ENCODE data around the gene SMIM22.
A peak's percentile ranks its signal among the peaks of the same experiment; 100 is the strongest.

Gene SMIM22

DNA sequence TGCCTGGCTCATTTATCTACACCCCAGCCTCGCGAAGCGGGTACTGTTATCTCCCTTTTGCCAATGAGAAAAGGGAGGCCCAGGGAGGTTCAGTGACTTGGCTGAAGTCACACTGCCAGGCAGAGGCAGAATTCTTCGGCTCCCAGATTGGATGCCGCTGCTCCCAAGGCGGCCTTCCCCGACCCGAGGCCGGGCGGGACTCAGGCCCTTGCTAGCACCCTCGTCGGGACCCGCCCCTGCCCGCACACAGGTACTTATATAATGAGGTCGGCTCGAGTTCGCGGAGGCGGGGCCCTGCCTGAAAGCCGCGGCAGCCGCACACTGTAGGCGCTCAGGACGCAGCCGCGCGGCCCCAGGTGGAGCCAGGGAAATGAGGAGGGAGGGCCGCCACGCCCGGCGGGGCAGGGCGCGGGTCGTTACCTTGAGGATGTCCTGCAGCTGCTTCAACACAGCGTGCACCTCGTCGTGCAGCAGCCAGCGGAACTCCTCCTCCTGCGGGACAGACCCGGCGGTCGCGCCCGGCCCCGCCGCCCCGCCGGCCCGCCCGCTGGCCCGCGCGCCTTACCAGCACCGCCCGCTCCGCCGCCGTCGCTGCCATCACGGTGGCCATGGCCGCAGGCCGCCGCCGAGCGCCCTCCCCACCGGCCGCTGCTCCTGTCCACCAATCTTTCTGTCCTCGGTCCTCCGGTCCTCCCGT lies 6.9 kb downstream of the SMIM22 start, which contains the start of gene ROGDI:
TSS of gene ROGDI (minus strand) at position 672 of the 697 bp plus-strand sequence. CDS start at position 610, 62 bp downstream.
- TF ChIP-seq, protein P1, sequence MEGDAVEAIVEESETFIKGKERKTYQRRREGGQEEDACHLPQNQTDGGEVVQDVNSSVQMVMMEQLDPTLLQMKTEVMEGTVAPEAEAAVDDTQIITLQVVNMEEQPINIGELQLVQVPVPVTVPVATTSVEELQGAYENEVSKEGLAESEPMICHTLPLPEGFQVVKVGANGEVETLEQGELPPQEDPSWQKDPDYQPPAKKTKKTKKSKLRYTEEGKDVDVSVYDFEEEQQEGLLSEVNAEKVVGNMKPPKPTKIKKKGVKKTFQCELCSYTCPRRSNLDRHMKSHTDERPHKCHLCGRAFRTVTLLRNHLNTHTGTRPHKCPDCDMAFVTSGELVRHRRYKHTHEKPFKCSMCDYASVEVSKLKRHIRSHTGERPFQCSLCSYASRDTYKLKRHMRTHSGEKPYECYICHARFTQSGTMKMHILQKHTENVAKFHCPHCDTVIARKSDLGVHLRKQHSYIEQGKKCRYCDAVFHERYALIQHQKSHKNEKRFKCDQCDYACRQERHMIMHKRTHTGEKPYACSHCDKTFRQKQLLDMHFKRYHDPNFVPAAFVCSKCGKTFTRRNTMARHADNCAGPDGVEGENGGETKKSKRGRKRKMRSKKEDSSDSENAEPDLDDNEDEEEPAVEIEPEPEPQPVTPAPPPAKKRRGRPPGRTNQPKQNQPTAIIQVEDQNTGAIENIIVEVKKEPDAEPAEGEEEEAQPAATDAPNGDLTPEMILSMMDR (IDR thresholded peaks at IDR 0.05) = no peak
- no peak for DNase-seq (ENCODE audit: low spot score)
- H3K4me3 ChIP-seq = peak within 1 kb of the TSS; percentile 89
- H3K27ac ChIP-seq = peak within 1 kb of the TSS; percentile 51 to 92

DNA sequence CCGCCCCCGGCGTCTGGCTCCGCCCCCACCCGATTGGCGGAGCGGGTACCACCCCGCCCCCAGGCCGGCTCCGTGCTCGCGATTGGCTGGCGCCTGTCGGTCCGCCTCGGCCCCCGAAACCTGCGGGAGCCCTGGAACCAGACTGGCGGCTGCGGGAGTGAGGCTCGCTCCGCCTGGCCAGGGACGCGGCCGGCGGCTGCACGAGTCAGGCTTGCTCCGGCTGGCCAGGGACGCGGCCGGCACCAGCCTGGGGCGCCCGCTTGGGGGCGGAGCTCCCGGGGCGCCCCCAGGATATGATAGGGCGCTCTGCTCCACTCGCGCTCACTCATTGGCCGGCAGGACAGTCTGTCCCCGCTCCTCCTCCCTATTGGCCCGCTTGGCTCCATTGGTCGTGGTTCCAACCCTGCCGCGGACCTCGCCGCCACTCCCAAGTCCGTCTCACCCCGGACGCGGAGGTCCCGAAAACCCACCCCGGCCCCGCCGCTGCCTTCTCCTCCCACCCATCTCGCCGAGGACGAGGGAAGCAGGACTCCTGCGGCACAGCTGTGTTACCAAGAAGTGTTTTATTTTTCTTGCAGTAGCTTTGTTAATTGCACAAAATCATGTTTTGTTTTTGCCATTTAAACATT lies 7.6 kb downstream of the SMIM22 start:
- peak; percentile 95 for DNase-seq (ENCODE audit: low spot score)
- TF ChIP-seq, protein P1 (IDR thresholded peaks at IDR 0.05) = no peak
- peak overlapping the region; percentile 51 to 92 for H3K27ac ChIP-seq
- H3K4me3 ChIP-seq = peak overlapping the region; percentile 89

DNA sequence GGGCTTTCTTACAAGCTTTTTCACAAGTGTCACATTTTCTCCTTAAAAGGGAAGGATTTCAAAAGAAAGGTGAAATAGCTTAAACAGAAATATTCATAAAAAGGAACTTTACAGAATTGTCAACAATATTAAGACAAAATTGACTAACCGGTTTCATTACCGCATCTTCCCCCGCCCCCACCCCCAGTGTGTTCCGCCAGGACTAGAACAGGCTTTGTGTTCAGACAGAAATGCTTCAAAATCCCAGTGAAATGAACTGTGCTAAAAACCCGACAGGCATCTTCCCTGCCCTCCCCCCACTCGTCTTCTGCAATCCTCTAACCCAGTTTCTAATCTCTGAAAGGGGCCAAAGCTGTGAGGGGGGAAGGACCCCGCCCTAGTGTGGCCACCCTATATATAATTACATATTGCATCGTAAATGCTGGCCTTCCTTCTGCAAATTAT lies 8.3 kb downstream of the SMIM22 start:
- no peak for DNase-seq (ENCODE audit: low spot score)
- Histone ChIP-seq H3K4me3 (peak overlapping the region; percentile 89), H3K27ac (no peak overlapping the region)
- TF ChIP-seq, protein P1 (IDR thresholded peaks at IDR 0.05) = no peak

DNA sequence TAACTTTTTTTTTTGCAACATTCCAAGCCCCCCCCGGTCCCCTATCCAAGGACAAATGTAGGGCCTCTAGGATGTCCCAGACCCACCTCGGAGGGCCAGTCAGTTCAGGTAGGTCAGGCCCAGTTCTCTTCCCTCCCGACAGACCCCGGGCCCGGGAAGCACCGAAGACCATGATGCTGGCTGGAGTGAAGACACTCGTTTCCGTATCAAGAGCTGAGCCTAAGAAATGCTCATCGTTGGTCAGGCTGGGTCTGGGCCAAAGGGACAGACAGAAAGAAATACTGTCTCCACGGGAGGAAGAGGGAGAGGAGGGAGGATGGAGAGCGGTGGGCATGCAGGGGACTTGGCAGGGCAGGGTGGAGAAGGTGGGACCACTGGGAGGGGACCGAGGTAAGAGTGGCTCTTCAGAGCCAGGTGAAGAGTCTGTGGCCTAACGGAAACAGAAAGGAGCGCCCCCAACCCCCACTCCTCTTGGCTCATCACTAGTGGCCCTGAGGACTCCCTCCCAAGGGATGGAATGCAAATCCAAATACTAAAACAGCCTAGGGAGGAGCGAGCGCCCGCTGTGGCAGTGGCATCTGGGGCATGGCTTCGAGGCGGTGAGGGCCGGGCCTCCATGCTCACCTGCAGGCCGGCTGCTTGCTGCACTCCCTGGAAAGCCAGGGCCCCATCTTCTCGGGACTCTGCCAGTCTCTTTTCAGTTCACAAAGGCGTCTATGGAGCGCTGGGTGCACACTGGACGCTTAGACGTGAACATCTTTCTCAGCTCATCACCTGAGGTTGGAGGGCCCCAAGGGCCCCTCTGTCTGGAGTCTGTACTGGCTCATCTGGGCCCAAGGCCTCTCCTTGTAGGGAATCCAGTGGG lies 9.0 kb downstream of the SMIM22 start:
- no peak for DNase-seq (ENCODE audit: low spot score)
- H3K4me3 ChIP-seq = no peak overlapping the region
- no peak overlapping the region for H3K27ac ChIP-seq
- TF ChIP-seq, protein P1 (IDR thresholded peaks at IDR 0.05) = no peak

DNA sequence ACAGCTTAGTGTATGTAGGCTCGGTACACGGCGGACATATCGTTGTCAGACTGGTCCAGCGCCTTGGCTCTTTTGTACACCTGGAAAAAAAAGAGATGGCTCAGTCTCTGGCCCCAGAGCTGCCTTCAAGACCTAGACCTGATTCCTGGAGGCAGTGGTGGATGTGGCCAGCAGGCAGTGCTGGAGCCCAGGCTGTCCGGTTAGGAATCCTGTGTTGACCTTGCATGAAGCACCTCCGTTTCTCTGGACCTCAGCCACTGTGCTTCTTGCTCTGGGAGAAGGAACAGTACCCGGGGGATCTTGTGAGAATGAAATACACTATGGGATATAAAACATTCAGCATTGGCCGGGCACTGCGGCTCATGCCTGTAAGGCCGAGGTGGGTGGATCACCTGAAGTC lies 10.1 kb downstream of the SMIM22 start:
- Histone ChIP-seq H3K4me3 (no peak overlapping the region), H3K27ac (no peak overlapping the region)
- no peak for DNase-seq (ENCODE audit: low spot score)
- TF ChIP-seq, protein P1 (IDR thresholded peaks at IDR 0.05) = no peak

DNA sequence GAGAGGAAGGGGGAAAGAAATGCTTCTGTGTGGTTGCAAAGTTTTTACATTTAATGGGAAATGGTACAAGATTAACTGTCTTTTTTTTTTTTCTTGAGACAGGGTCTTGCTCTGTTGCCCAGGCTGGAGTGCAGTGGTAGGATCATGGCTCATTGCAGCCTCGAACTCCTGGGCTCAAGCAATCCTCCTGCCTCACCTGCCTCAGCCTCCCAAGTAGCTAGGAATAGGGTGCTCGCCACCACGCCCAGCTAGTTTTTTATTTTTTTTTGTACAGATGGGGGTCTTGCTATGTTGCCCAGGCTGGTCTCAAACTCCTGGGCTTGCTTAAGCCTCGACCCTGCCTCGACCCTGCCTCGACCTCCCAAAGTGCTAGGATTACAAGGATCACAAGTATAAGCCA lies 11.1 kb downstream of the SMIM22 start:
- TF ChIP-seq, protein P1 (IDR thresholded peaks at IDR 0.05) = no peak
- Histone ChIP-seq H3K27ac (no peak overlapping the region), H3K4me3 (no peak overlapping the region)
- no peak for DNase-seq (ENCODE audit: low spot score)

All from coronary artery (tissue), 2 donors.